GM12878 (cell line): ENCODE measurements around the gene RASGRF2. TPM values are rescaled to one million over a fixed set of nuclear protein-coding genes. Genes with fewer than 3 reads are reported as not detected.

Source experiments
- ATAC-seq: fragments of 200-7000 bp; cut with Tn5 transposase; 3 replicates; pipeline ENCODE4 v1.9.1; 2020; ENCODE audit warnings: mild to moderate bottlenecking, moderate library complexity
- BruUV-seq: library from RNA; stranded (reverse); fragments of 400-500 nt; replicated peaks from 2 replicates; lab custom pipeline; 2021; lab: Mats Ljungman, UMichigan
- CTCF ChIA-PET: fragments of 300-600 bp; sonication (Branson Sonifier 250); formaldehyde crosslinking; extraction: SDS; loops from one replicate; lab custom pipeline; 2021; ENCODE audit warnings: inconsistent platforms; lab: Yijun Ruan, JAX
- POLR2A ChIA-PET: fragments of 350-600 bp; formaldehyde crosslinking; extraction: SDS; loops from one replicate; lab custom pipeline; 2021; ENCODE audit warnings: inconsistent platforms; lab: Charles Lee
- RAD21 ChIA-PET: fragments of 300-600 bp; sonication (Branson Sonifier 250); formaldehyde crosslinking; loops from one replicate; lab custom pipeline; 2023; ENCODE audit warnings: antibody characterized with exemption; ENCODE audit not compliant: unreplicated experiment; lab: Charles Lee
- SMC1A ChIA-PET: fragments of 300-600 bp; sonication (Branson Sonifier 250); formaldehyde crosslinking; loops from one replicate; lab custom pipeline; 2023; ENCODE audit not compliant: unreplicated experiment, uncharacterized antibody; lab: Charles Lee
- DNase-seq: peaks from one replicate; pipeline ENCODE4 v3.0.0-alpha.2; 2011; ENCODE audit warnings: low read depth, low spot score
- FAIRE-seq: peaks from 3 replicates; lab custom pipeline; 2011; peaks lifted over from hg19 to GRCh38; lab: Jason Lieb, UNC
- H2AFZ ChIP-seq: 2 replicates; pipeline ENCODE4 v1.6.0; 2011; ENCODE audit warnings: low read depth, low read length, control low read depth; ENCODE audit not compliant: control insufficient read depth
- H3K27ac ChIP-seq: 2 replicates; pipeline ENCODE4 v1.5.1; 2011; ENCODE audit warnings: control low read depth; ENCODE audit not compliant: control insufficient read depth, insufficient read depth
- H3K27me3 ChIP-seq, 2 experiments: replicated peaks in 1 of 2; 2 replicates each; pipeline versions ENCODE4 v1.6.0 to v1.6.1; 2011; ENCODE audit warnings: low read length in 1 of 2; ENCODE audit not compliant: control insufficient read depth in 2 of 2, insufficient read depth in 2 of 2
- H3K36me3 ChIP-seq, 2 experiments: 2 replicates each; pipeline ENCODE4 v1.5.1; 2011; ENCODE audit warnings: low read length in 1 of 2; ENCODE audit not compliant: control insufficient read depth in 2 of 2, insufficient read depth in 2 of 2
- H3K4me1 ChIP-seq: 2 replicates; pipeline ENCODE4 v1.6.1; 2011; ENCODE audit warnings: mild to moderate bottlenecking, low read length, moderate library complexity, mixed read lengths; ENCODE audit not compliant: control insufficient read depth, insufficient read depth
- H3K4me2 ChIP-seq: 2 replicates; pipeline ENCODE4 v1.6.0; 2011; ENCODE audit warnings: control low read depth; ENCODE audit not compliant: control insufficient read depth, insufficient read depth
- H3K4me3 ChIP-seq: fragments of 200-600 bp; sonication (generic); 2 replicates; pipeline ENCODE4 v1.5.1; 2016
- H3K79me2 ChIP-seq: 2 replicates; pipeline ENCODE4 v1.6.0; 2011; ENCODE audit warnings: low read length; ENCODE audit not compliant: control insufficient read depth, insufficient read depth
- H3K9ac ChIP-seq: 2 replicates; pipeline ENCODE4 v1.8.0; 2011; ENCODE audit warnings: low read length, control low read depth, mixed read lengths; ENCODE audit not compliant: control insufficient read depth, insufficient read depth
- H3K9me3 ChIP-seq: replicated peaks from 3 replicates; pipeline ENCODE4 v1.5.1; 2011; ENCODE audit warnings: mild to moderate bottlenecking, low read length; ENCODE audit not compliant: control insufficient read depth, insufficient read depth
- H4K20me1 ChIP-seq: 2 replicates; pipeline ENCODE4 v1.6.0; 2011; ENCODE audit not compliant: control insufficient read depth, insufficient read depth
- ASH2L ChIP-seq: fragments of 300-600, 200-600 bp; sonication (generic); IDR thresholded peaks from 2 replicates; pipeline ENCODE4 v1.6.1; 2017; ENCODE audit warnings: low read depth, mild to moderate bottlenecking, borderline replicate concordance
- BCL11A ChIP-seq: IDR thresholded peaks from 2 replicates; pipeline ENCODE4 v1.6.1; 2011; ENCODE audit warnings: low read depth, low read length
- EP300 ChIP-seq, 2 experiments: fragments of 150-350 bp in 1 of 2; IDR thresholded peaks; 2 replicates each; pipeline ENCODE4 v1.6.1; 2011 to 2012; ENCODE audit warnings: low read depth in 2 of 2, low read length in 2 of 2, borderline replicate concordance in 1 of 2, improper control_type of control experiment in 1 of 2, inconsistent platforms in 1 of 2; ENCODE audit not compliant: control insufficient read depth in 1 of 2
- HDGF ChIP-seq: fragments of 450-650 bp; IDR thresholded peaks from 2 replicates; pipeline ENCODE4 v1.6.1; 2016; ENCODE audit warnings: antibody characterized with exemption
- IKZF1 ChIP-seq: fragments of 450-650 bp; conservative IDR thresholded peaks from 2 replicates; pipeline ENCODE4 v1.6.1; 2017; ENCODE audit warnings: antibody characterized with exemption, mild to moderate bottlenecking
- IKZF2 ChIP-seq, 2 experiments: fragments of 450-650 bp; IDR thresholded peaks; 2 replicates each; pipeline ENCODE4 v1.6.1; 2017; ENCODE audit warnings: mild to moderate bottlenecking in 2 of 2, moderate library complexity in 2 of 2
- MYC ChIP-seq: IDR thresholded peaks from 2 replicates; pipeline ENCODE4 v1.6.1; 2011; ENCODE audit warnings: mild to moderate bottlenecking, low read length, moderate library complexity, inconsistent platforms; ENCODE audit not compliant: insufficient read depth, insufficient replicate concordance, insufficient read length, severe bottlenecking
- NBN ChIP-seq: fragments of 450-650 bp; IDR thresholded peaks from 2 replicates; pipeline ENCODE4 v1.6.1; 2016
- NFIC ChIP-seq: IDR thresholded peaks from 2 replicates; pipeline ENCODE4 v1.6.1; 2012; ENCODE audit warnings: low read depth, mild to moderate bottlenecking, inconsistent platforms, low read length, moderate library complexity
- PAX8 ChIP-seq: fragments of 450-650 bp; IDR thresholded peaks from 2 replicates; pipeline ENCODE4 v1.6.1; 2017; ENCODE audit warnings: mild to moderate bottlenecking, moderate library complexity
- PBX3 ChIP-seq: IDR thresholded peaks from 2 replicates; pipeline ENCODE4 v1.6.1; 2011; ENCODE audit warnings: mild to moderate bottlenecking, low read depth, low read length, moderate library complexity; ENCODE audit not compliant: insufficient replicate concordance
- POLR2AphosphoS2 ChIP-seq: IDR thresholded peaks from 2 replicates; pipeline ENCODE4 v1.6.1; 2011; ENCODE audit warnings: low read depth, mild to moderate bottlenecking, low read length, improper control_type of control experiment, moderate library complexity
- POLR2AphosphoS5 ChIP-seq: IDR thresholded peaks from 2 replicates; pipeline ENCODE4 v1.6.1; 2011; ENCODE audit warnings: mild to moderate bottlenecking, low read length, inconsistent platforms
- RUNX3 ChIP-seq: IDR thresholded peaks from 2 replicates; pipeline ENCODE4 v1.6.1; 2012; ENCODE audit warnings: low read length, inconsistent platforms
- SMC3 ChIP-seq: IDR thresholded peaks from 2 replicates; pipeline ENCODE4 v1.6.1; 2011; ENCODE audit warnings: low read length, improper control_type of control experiment, borderline replicate concordance
- WRNIP1 ChIP-seq: IDR thresholded peaks from 2 replicates; pipeline ENCODE4 v1.6.1; 2011; ENCODE audit warnings: low read depth, low read length, improper control_type of control experiment, borderline replicate concordance
- ZNF622 ChIP-seq: fragments of 450-650 bp; IDR thresholded peaks from 2 replicates; pipeline ENCODE4 v1.6.1; 2017; ENCODE audit warnings: mild to moderate bottlenecking, inconsistent platforms
- WGBS: methylation state at CpG from one replicate; pipeline ENCODE4 v1.1.6; 2016; ENCODE audit warnings: low lambda C conversion rate; ENCODE audit not compliant: insufficient replicate concordance, insufficient coverage; ENCODE audit errors: missing lambda C conversion rate; 5-methylcytosine and 5-hydroxymethylcytosine counted together
- in situ Hi-C: fragments of 300-500 bp; cut with MboI; formaldehyde crosslinking; loops from 9 replicates; pipeline ENCODE4 v1.14.3; 2018; ENCODE audit warnings: mixed read lengths
- intact Hi-C: fragments of 100-400 bp; cut with micrococcal nuclease; formaldehyde crosslinking; loops from one replicate; pipeline ENCODE4 v1.14.2; 2022; ENCODE audit not compliant: unreplicated experiment
- polyA plus RNA-seq, 11 experiments: library from polyadenylated mRNA; depleted of rRNA in 4 of 11; unstranded in 6 of 11; stranded (reverse) in 5 of 11; fragments of >200 nt; fragmentation: Nextera tagmentation in 4 of 11; fragmentation: Illumina TruSeq in 1 of 11; extraction: Ambion mirVana in 4 of 11; extraction: Trizol in 1 of 11; gene quantifications; 1 replicate in 1 of 11; 2 replicates in 10 of 11; pipeline versions ENCODE4 v1.2.1 to v1.2.3, GENCODE V29; 2011 to 2016; ENCODE audit warnings: inconsistent platforms in 2 of 11, missing spikeins in 2 of 11, low read depth in 1 of 11
- total RNA-seq, 4 experiments: library from RNA; depleted of rRNA in 3 of 4; stranded (reverse); fragments of >200 nt in 3 of 4; fragmentation: Illumina TruSeq in 1 of 4; extraction: Trizol in 1 of 4; gene quantifications; 2 replicates each; pipeline versions ENCODE4 v1.2.1 to v1.2.3, GENCODE V29; 2013 to 2021
- TF ChIP-seq, protein P1 (sequence below): IDR thresholded peaks from 2 replicates; pipeline ENCODE4 v1.6.1; 2012; ENCODE audit warnings: improper control_type of control experiment, low read depth, low read length; ENCODE audit not compliant: insufficient replicate concordance
- TF ChIP-seq, protein P2 (sequence below): IDR thresholded peaks from 2 replicates; pipeline ENCODE4 v1.6.1; 2011; ENCODE audit warnings: low read depth, low read length, improper control_type of control experiment, borderline replicate concordance

The RASGRF2 gene
- total and polyA plus RNA-seq, 10 of the 15 experiments (the other 5 are each of a cell fraction or from before 2014, with no cell fraction given): 0.05 to 0.24 (median 0.07) TPM

- FAIRE-seq: no peak
- Histone ChIP-seq H3K4me1 (no peaks in the 10 kb centered on the region), H3K4me2 (no peak overlapping the region), H3K27ac (no peak overlapping the region), H3K27me3 (no peaks in the 10 kb centered on the region), H3K36me3 (no peaks in the 10 kb centered on the region), H3K79me2 (no peaks in the 10 kb centered on the region), H2AFZ (no peak overlapping the region), H3K9me3 (no peaks in the 10 kb centered on the region), H4K20me1 (no peaks in the 10 kb centered on the region), H3K4me3 (no peak overlapping the region), H3K9ac (no peak overlapping the region)
- CTCF ChIA-PET: interaction anchor here (0.7 to 3.5 kb wide), 5 partner anchors 18 to 153 kb away, joined by 3 to 9 read pairs (median 3); no protein-coding TSS in a partner anchor
- BruUV-seq: no TSS peak
- in situ Hi-C loops: no loop called here
- TF ChIP-seq RUNX3 (no peak), NFIC (no peak), POLR2AphosphoS5 (no peak), WRNIP1 (no peak), ASH2L (no peak), NBN (no peak), HDGF (no peak), EP300 (IDR thresholded peaks at IDR 0.05; ENCODE audit: borderline replicate concordance in 1 of 2, control insufficient read depth in 1 of 2, low read depth in 2 of 2, low read length in 2 of 2) (no peak), MYC (no peak), BCL11A (no peak), POLR2AphosphoS2 (no peak), IKZF2 (IDR thresholded peaks at IDR 0.05) (no peak), PAX8 (no peak), IKZF1 (no peak), SMC3 (no peak), ZNF622 (no peak), PBX3 (no peak)
- TF ChIP-seq, protein P1, sequence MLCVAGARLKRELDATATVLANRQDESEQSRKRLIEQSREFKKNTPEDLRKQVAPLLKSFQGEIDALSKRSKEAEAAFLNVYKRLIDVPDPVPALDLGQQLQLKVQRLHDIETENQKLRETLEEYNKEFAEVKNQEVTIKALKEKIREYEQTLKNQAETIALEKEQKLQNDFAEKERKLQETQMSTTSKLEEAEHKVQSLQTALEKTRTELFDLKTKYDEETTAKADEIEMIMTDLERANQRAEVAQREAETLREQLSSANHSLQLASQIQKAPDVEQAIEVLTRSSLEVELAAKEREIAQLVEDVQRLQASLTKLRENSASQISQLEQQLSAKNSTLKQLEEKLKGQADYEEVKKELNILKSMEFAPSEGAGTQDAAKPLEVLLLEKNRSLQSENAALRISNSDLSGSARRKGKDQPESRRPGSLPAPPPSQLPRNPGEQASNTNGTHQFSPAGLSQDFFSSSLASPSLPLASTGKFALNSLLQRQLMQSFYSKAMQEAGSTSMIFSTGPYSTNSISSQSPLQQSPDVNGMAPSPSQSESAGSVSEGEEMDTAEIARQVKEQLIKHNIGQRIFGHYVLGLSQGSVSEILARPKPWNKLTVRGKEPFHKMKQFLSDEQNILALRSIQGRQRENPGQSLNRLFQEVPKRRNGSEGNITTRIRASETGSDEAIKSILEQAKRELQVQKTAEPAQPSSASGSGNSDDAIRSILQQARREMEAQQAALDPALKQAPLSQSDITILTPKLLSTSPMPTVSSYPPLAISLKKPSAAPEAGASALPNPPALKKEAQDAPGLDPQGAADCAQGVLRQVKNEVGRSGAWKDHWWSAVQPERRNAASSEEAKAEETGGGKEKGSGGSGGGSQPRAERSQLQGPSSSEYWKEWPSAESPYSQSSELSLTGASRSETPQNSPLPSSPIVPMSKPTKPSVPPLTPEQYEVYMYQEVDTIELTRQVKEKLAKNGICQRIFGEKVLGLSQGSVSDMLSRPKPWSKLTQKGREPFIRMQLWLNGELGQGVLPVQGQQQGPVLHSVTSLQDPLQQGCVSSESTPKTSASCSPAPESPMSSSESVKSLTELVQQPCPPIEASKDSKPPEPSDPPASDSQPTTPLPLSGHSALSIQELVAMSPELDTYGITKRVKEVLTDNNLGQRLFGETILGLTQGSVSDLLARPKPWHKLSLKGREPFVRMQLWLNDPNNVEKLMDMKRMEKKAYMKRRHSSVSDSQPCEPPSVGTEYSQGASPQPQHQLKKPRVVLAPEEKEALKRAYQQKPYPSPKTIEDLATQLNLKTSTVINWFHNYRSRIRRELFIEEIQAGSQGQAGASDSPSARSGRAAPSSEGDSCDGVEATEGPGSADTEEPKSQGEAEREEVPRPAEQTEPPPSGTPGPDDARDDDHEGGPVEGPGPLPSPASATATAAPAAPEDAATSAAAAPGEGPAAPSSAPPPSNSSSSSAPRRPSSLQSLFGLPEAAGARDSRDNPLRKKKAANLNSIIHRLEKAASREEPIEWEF: no peak
- TF ChIP-seq, protein P2, sequence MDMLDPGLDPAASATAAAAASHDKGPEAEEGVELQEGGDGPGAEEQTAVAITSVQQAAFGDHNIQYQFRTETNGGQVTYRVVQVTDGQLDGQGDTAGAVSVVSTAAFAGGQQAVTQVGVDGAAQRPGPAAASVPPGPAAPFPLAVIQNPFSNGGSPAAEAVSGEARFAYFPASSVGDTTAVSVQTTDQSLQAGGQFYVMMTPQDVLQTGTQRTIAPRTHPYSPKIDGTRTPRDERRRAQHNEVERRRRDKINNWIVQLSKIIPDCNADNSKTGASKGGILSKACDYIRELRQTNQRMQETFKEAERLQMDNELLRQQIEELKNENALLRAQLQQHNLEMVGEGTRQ: no peak
- RAD21 ChIA-PET: interaction anchor here (0.8 kb wide), 1 partner anchor 97 kb away, joined by 3 read pairs; no protein-coding TSS in a partner anchor
- intact Hi-C loops: no loop called here
- ATAC-seq: no peak
- SMC1A ChIA-PET: interaction anchor here (0.7 to 0.9 kb wide), 2 partner anchors 14 to 452 kb away, joined by 3 read pairs; no protein-coding TSS in a partner anchor
- WGBS: 95% methylated on average over 1 of the region's 1 CpG
- POLR2A ChIA-PET: no interaction called here
- DNase-seq: no peak
Measured at GRCh38 chr5:81146031-81146430, 185.9 kb downstream of the RASGRF2 start.
